DMS 273 (cell line): ENCODE measurements around the gene DNAJC17.
A peak's percentile ranks its signal among the peaks of the same experiment; 100 is the strongest.

Source experiments
- DNase-seq: peaks from one replicate; lab custom pipeline; 2025; ENCODE audit not compliant: unreplicated experiment; lab: John Stamatoyannopoulos, UW

The DNAJC17 gene, protein sequence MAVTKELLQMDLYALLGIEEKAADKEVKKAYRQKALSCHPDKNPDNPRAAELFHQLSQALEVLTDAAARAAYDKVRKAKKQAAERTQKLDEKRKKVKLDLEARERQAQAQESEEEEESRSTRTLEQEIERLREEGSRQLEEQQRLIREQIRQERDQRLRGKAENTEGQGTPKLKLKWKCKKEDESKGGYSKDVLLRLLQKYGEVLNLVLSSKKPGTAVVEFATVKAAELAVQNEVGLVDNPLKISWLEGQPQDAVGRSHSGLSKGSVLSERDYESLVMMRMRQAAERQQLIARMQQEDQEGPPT

GRCh38 chr15:40807028-40807887 is at the start of gene DNAJC17, which contains the start of gene ZFYVE19:
Gene DNAJC17 (minus strand): TSS chr15:40807473. CDS start chr15:40807446, 27 bp downstream.
Gene ZFYVE19 (plus strand): TSS chr15:40807089. CDS start chr15:40807590, 501 bp downstream.
- DNase-seq, result peak; percentile 98

DNA sequence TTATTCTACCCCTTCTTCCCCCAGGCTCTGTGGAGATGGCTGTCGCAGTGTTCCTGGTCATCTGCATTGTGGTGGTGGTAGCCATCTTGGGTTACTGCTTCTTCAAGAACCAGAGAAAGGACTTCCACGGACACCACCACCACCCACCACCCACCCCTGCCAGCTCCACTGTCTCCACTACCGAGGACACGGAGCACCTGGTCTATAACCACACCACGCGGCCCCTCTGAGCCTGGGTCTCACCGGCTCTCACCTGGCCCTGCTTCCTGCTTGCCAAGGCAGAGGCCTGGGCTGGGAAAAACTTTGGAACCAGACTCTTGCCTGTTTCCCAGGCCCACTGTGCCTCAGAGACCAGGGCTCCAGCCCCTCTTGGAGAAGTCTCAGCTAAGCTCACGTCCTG is 49.5 kb upstream of the DNAJC17 start:
- no peak for DNase-seq

- DNase-seq, result no peak
Measured at GRCh38 chr15:40855706-40856234, 48.5 kb upstream of the DNAJC17 start.

GRCh38 chr15:40854161-40854560 is 46.9 kb upstream of the DNAJC17 start:
- no peak for DNase-seq

DNA sequence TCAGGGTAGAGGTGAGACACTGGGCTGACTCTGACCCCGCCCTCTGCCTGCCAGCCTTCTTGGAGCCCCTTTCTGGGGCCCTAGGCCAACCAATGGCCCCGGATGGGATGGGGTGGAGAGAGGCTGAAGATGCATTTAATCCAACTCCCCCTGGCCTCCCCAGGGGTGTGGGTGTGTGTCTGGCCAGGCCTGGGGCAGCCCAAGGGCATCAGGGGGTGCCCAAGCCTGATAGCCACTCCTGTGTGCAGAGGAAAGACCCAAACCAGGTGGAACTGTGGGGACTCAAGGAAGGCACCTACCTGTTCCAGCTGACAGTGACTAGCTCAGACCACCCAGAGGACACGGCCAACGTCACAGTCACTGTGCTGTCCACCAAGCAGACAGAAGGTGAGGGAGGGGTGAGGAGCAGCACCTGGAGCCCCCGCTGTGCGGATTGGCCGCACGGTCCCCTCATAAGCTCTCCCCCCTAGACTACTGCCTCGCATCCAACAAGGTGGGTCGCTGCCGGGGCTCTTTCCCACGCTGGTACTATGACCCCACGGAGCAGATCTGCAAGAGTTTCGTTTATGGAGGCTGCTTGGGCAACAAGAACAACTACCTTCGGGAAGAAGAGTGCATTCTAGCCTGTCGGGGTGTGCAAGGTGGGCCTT is 46.1 kb upstream of the DNAJC17 start:
- DNase-seq, result no peak

- DNase-seq, result no peak
Measured at GRCh38 chr15:40852529-40852928, 45.3 kb upstream of the DNAJC17 start.

GRCh38 chr15:40850576-40851112 is 43.4 kb upstream of the DNAJC17 start:
- peak; percentile 36 for DNase-seq

DNA sequence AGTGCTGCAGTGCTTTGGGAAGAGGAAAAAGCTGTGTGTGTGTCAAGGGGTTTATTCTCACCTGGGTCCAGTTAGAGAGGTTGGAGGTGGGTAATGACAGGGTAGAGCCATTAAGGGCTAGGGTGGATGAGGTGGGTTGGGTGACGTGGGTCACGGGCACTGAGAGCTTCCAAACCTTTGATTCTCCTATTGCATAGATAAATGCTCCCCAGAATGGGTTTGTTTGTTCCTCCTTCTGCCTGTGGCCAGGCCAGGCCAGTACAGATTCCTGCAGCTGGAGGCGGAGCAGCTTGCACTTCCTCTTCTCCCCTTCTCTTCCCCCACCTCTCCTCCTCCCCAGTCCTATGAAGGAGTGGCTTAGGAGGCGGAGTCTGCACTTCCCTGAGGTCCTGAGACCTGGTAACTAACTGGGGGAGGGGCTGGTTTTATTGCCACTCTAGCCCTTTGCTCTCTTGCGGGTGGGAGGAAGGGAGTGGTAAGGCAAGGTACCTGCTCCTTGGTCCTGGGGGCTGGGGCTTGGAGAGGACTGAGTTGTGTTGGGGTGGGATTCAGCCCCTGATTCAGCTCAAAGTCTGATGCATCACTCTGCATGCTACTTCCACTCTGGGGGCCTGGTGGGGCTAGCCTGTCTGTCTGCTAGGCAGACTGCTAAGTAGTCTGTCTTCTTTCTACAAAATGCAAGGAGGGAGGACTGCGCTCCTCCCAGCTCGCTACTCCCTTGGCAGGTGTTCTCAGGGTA is 40.1 kb upstream of the DNAJC17 start:
- peak; percentile 54 for DNase-seq

DNA sequence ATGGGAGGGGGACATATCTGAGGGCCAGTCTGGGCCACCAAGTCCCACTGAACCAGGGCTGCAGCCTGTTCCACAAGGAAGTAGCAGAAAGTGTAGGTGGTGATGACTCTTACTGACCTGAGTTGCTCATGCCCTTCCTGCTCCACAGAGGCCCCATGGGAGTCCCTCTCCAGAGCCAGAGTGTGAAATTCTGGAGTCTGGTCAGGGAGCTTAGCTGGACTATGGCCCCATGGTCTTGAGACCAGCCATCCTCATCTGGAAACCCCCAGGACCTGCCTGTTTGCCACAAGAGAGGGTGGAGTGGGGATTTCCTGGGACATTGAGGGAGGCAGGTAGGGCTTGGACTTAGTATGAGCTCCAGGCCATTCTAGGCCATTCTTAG is 39.6 kb upstream of the DNAJC17 start:
- DNase-seq, result no peak

- no peak for DNase-seq
Measured at GRCh38 chr15:40845511-40846284, 38.4 kb upstream of the DNAJC17 start.

DNA sequence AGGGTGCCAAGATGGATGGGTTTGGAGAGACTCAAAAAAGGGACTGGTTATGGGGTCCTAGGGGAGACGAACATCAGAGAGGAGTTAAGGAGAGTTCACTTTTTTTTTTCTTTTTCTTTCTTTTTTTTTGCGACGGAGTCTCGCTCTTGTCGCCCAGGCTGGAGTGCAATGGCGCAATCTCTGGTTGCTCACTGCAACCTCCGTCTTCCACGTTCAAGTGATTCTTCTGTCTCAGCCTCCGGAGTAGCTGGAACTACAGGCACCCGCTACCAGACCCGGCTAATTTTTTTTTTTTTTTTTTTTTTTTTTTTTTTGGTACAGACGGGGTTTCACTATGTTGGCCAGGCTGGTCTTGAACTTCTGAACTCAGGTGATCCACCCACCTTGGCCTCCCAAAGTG is 37.8 kb upstream of the DNAJC17 start:
- DNase-seq, result no peak

DNA sequence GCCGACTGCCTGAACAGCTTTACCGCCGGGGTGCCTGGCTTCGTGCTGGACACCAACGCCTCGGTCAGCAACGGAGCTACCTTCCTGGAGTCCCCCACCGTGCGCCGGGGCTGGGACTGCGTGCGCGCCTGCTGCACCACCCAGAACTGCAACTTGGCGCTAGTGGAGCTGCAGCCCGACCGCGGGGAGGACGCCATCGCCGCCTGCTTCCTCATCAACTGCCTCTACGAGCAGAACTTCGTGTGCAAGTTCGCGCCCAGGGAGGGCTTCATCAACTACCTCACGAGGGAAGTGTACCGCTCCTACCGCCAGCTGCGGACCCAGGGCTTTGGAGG is 37.4 kb upstream of the DNAJC17 start:
- peak; percentile 29 for DNase-seq

DNA sequence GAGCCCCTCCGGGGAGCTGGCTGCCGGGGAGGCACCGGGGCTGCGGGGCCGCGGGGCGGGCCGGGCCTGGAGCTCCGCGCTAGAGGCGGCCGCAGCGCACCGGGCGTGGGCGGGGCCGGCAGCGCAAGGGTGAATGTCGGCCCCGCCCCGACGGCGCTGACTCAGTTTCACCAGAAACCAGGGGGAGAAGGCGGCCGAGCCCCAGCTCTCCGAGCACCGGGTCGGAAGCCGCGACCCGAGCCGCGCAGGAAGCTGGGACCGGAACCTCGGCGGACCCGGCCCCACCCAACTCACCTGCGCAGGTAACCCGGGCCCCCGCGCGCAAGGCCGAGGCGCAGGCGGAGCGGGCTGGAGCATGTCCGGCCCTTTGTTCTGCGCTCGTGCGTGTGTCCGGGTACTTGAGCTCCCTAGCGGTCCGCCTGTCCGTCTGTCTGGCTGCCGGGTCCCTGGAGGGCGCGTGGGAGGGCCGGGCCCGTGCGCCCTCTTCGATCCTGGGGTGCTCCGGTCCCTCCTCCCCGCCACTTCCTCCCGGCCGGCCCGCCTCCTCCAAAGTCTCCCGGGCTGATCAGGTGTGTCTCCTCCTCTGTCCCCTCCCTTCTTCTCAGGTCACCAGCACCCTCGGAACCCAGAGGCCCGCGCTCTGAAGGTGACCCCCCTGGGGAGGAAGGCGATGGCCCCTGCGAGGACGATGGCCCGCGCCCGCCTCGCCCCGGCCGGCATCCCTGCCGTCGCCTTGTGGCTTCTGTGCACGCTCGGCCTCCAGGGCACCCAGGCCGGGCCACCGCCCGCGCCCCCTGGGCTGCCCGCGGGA is 36.8 kb upstream of the DNAJC17 start, which contains the start of gene SPINT1:
TSS of gene SPINT1 (plus strand) at position 164 of the 811 bp plus-strand sequence. CDS start at position 671, 507 bp downstream.
- DNase-seq, result no peak

DNA sequence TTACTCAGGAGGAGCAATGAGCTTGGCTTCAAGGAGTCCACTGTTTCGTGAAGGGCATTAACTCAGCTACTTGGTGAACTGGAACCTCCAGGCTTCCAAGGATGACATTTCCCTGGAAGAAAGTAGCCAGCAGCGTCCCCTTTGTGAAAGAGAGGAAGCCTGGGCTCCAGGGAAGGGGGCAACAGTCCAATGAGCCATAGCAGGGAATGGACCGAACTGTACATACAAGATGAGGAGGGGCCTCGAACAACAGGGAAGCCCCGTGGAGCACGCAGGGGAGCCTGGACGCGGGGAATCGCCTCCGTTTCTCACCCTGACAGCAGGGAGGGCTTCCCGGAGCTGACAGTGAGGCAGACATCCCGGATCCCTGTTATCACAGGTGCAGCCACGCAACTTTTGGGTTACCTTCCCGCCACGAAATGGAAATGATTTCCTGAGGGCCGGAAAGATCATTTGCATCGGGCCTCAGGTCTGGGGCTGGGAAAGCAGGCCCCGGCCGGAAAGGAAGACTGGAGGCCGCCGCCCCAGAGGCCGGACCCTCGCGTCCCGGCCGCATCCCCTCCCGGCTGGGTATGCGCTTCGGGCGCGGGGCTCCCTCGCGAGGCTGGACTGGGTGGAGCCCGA is 36.1 kb upstream of the DNAJC17 start:
- DNase-seq, result peak; percentile 13

DNA sequence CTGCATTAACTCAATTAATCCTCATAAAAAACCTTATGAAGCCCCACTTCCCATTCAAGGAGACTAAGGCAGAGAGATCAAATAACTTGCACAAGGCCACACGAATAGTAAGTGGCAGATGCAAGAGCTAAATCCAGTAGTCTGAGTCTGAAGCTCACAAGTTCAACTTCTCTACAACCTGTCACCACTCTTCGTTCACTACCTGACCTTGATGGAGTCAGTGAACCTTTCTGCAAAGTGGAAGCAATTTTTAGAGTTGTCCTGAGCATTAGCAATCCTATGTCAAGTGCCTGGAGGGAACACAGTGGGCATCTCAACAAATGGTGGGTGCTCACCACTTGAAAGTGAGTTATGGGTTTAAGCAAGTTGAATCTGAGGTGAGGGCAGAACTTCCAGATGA is 34.5 kb upstream of the DNAJC17 start:
- DNase-seq, result no peak

DNA sequence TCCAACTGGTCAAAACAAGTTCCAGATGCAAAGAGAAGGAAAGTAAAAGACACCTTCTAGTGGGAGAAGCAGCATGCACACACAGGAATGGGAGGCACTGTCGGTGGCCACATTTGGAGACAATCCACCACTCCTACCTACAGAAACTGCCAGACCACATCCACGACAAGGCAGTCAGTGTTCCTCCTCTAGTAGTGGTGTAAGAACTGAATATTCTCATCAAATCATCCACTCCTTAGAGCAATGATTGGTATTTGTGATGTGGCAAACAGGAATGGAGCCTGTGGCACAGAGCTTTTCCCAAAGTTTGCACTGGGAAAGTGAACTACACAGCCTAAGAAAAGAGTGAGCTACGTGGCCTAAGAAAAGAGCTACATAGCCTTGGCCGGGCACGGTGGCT is 31.5 kb upstream of the DNAJC17 start:
- DNase-seq, result no peak

GRCh38 chr15:40836020-40836419 is 28.7 kb upstream of the DNAJC17 start:
- no peak for DNase-seq

DNA sequence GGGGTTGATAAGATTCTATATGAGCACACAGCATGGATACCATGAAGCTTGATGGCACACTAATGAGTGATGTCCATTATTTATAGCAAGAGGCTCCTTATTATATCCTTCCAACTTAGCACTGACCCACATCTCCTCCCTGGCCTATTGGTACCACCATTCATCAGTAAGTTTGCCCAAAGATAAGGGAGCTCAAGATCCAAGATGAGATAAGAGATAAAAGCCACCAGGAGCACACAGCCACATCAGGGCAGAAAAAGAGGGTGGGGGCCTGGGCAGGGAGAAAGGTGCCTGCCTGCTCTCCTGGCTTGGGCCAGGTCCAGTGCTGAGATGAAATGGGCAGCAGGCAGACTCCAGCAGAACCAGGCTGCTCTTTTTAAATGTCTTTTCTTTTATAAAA is 25.6 kb upstream of the DNAJC17 start:
- DNase-seq, result no peak
